ENCODE results near the gene SH3BP5. TPM values are rescaled to one million over a fixed set of nuclear protein-coding genes. Genes with fewer than 3 reads are reported as not detected.
"Not testable (repeated sequence)": the region's sequence is repeated elsewhere in the genome, so short reads cannot be mapped to it uniquely, and the experiment has no call there.

SH3BP5 gene
- total RNA-seq, 1 donor from 2014 or later = 7.7 TPM

DNA sequence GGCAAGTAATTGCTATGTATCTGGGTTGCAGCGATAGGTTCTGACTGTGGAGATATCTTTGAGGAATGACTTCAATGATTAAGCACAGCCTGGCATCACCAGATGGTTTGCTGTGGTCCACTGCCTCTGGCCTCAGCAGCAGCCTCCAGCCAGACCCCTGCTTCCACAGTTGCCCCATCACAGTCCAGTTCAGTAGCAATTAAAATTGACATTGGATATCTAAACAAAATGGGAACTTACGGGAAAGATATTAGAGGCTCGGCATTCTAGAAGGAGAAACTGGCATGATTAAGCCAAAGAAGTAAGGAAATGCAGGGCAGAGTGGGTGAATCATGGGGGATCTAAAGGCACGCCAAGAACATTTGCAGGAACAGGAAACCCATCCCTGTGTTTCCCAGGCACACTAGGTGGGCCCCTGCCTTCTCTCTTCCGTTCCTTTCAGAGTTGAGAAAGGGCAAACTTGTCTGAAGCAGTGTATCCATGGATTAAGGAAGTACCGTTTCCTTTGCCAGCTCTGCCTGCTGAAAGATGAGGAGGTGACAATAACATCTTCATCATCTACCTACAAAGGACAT is 36.3 kb upstream of the SH3BP5 start:
- no peak for DNase-seq (ENCODE audit: low read depth)
- TF ChIP-seq, protein P1, sequence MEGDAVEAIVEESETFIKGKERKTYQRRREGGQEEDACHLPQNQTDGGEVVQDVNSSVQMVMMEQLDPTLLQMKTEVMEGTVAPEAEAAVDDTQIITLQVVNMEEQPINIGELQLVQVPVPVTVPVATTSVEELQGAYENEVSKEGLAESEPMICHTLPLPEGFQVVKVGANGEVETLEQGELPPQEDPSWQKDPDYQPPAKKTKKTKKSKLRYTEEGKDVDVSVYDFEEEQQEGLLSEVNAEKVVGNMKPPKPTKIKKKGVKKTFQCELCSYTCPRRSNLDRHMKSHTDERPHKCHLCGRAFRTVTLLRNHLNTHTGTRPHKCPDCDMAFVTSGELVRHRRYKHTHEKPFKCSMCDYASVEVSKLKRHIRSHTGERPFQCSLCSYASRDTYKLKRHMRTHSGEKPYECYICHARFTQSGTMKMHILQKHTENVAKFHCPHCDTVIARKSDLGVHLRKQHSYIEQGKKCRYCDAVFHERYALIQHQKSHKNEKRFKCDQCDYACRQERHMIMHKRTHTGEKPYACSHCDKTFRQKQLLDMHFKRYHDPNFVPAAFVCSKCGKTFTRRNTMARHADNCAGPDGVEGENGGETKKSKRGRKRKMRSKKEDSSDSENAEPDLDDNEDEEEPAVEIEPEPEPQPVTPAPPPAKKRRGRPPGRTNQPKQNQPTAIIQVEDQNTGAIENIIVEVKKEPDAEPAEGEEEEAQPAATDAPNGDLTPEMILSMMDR (conservative IDR thresholded peaks at IDR 0.05; ENCODE audit: low read depth, low read length) = no peak
- no peak overlapping the region for H3K4me3 ChIP-seq (ENCODE audit: low read depth, low read length)

DNA sequence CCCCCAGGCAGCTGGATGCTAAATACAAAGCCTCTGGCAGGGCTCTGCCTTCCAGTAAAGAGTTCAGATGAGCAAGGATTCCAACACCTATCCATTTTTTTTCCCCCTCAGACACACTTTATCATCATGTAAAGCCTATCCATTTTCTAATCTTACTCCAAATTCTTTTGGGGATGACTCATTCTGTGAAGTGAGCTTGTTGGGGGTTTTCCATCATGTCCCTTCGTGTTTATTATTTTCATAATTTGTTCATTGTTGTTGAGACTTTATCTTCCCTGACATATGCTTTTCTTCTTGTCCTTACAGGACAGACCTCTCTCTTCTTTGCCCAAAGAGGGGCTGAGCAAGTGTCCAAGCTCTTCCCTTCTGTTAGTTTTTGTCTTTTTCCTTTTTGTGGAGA is 34.7 kb upstream of the SH3BP5 start:
- TF ChIP-seq, protein P1 (conservative IDR thresholded peaks at IDR 0.05; ENCODE audit: low read depth, low read length) = no peak
- no peak overlapping the region for H3K4me3 ChIP-seq (ENCODE audit: low read depth, low read length)
- DNase-seq (ENCODE audit: low read depth) = no peak

DNA sequence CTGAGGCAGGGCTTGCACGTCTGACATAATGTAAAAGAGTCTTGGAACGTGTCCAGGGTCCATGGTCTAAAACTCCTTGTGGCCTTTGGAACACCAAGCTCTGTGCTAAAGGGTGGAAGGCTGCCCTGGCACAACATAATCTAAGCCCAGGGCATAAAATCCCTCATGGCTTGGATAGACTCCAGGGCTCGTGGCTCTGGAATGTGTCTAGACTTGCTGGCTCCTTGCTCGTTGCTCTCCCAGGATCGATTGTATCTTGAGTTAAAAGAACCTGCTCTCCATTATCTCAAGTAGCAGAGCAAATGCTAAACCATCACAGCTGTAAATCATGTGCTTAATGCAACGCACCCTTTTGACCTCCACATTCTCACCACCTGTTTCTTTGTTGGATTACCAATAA is 31.7 kb upstream of the SH3BP5 start:
- H3K4me3 ChIP-seq (ENCODE audit: low read depth, low read length); DNase-seq (ENCODE audit: low read depth): not testable (repeated sequence)

DNA sequence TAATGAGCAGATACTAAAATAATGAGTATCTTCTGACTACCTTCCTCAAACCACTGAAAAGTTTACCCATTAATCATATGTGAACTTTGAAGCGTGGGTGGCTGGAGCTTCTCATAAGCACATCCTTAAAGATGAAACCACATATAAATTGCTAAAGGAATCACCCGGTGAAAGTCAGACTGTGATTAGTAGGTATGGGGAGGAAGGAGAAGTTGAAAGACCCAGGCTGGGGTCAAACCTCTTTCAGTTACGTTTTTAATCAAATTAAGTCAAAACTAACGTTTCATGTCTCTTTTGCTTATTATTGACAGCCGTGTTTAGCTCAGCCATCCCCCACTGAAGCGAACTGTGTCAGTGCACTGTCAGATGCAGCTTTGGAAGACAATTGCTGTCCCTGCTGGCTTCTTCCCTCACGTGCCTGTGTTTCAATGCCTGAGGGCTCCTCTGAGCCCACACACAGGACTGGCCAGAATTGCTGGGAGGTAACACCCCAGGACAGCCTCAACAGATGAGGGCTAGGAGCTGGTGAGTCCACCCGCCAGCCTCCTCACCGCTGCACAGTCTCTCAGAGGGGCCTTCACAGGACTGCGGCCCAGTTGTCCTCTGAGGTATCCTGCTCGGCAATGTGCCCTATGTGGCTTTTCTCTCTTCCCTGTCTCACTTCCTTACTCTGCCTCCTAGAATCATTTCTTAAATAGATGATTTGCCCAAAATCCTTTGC is 29.3 kb upstream of the SH3BP5 start:
- TF ChIP-seq, protein P1 (conservative IDR thresholded peaks at IDR 0.05; ENCODE audit: low read depth, low read length) = no peak
- DNase-seq (ENCODE audit: low read depth) = no peak
- no peak overlapping the region for H3K4me3 ChIP-seq (ENCODE audit: low read depth, low read length)

DNA sequence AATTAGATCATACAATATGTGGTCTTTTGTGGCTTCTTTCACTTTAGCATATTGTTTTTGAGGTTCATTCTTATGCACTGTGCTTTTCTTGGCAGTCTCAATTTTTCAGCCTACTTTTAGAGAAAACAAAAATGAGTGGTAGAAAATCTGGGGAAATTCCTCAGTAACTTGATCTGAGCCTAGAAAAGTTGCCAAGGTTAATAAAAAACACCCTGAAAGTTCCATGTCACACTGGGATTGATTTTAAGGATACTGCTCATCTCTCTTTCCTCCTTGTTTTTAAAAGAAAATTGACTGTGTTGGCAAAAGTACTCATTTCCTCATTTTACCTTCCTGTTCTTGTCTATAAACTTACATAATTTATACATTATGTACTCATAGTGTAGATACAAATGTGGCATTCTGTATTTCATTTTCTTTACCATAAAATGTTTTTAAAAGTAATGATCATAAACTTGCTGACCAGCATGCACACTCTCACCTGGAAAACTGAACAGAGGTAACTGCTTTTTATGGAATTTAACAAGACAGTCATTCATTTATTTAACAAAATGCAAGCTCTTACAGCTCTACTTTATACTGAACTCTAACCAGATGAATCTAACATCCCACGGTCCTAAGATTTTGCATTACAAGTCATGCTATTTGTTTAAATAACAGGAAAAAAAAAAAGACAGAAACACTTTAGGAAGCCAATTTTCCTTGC is 28.6 kb upstream of the SH3BP5 start:
- TF ChIP-seq, protein P1 (conservative IDR thresholded peaks at IDR 0.05; ENCODE audit: low read depth, low read length) = no peak
- no peak for DNase-seq (ENCODE audit: low read depth)
- H3K4me3 ChIP-seq (ENCODE audit: low read depth, low read length) = no peak overlapping the region

DNA sequence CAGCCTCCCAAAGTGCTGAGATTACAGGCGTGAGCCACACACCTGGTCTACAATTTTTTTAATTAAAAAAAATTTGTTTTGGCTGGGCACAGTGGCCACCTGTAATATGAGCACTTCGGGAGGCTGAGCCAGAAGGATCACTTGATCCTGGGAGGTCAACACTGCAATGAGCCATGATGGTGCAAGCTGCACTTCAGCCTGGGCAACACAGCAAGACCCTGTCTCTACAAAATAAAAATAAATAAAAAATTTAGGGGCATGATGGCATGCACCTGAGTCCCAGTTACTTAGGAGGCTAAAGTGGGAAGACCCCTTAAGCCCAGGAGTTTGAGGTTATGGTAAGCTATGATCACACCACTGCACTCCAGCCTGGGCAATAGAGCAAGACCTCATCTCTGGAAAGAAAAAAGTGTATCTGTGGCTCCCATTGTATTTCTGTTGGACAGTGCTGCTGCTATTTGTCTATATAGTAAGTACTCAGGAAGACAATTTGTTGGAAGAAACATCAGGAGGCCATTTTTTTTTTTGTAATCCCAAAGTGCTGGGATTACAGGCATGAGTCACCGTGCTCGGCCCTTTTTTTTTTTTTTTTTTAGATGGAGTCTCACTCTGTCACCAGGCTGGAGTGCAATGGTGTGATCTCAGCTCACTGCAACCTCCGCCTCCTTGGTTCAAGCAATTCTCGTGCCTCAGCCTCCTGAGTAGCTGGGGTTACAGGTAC is 27.5 kb upstream of the SH3BP5 start:
- H3K4me3 ChIP-seq (ENCODE audit: low read depth, low read length) = no peak overlapping the region
- no peak for DNase-seq (ENCODE audit: low read depth)
- TF ChIP-seq, protein P1 (conservative IDR thresholded peaks at IDR 0.05; ENCODE audit: low read depth, low read length) = no peak

DNA sequence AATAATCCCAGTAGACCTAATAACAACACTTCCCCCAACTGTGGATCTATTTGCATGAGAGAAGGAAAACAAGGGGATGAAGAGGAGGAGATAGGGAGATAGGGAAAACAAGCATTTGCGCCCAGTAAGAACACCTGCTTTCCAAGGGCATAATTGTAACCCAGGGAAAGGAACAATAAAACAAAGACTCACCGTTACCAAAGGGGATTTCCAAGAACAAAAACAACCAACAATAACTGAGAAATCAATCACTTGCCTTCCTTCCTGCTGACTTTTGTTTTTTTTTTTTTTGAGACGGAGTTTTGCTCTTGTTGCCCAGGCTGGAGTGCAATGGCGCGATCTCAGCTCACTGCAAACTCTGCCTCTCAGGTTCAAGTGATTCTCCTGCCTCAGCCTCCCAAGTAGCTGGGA is 24.3 kb upstream of the SH3BP5 start:
- H3K4me3 ChIP-seq (ENCODE audit: low read depth, low read length); DNase-seq (ENCODE audit: low read depth): not testable (repeated sequence)

Data from epithelial cell of proximal tubule (primary cell).